Activated T-cell treated with anti-CD3 and anti-CD28 coated beads, Interleukin-2, amount 50 U/mL, for 72 hours (primary cell): ENCODE measurements around the gene PROCR. TPM values are rescaled to one million over a fixed set of nuclear protein-coding genes. Genes with fewer than 3 reads are reported as not detected.
"Not testable (repeated sequence)": the region's sequence is repeated elsewhere in the genome, so short reads cannot be mapped to it uniquely, and the experiment has no call there.

Experiments
- ATAC-seq, 2 donors: fragments of 150-1000 bp; cut with Tn5 transposase; replicated peaks in 1 of 2; 2 replicates each; pipeline ENCODE4 v1.10.0; 2021; ENCODE audit warnings: moderate library complexity in 2 of 2, mild to moderate bottlenecking in 1 of 2
- DNase-seq, 2 donors: peaks; one replicate each; pipeline ENCODE4 v3.0.0; 2021 to 2022; ENCODE audit warnings: mixed read lengths in 1 of 2
- H3K27ac Mint-ChIP-seq: one replicate; pipeline ENCODE4 v1.8.0; 2022; ENCODE audit warnings: mild to moderate bottlenecking, moderate library complexity, mixed read lengths
- H3K27me3 Mint-ChIP-seq: one replicate; pipeline ENCODE4 v1.8.0; 2022; ENCODE audit warnings: low read depth, mixed read lengths
- H3K36me3 Mint-ChIP-seq, 2 donors: one replicate each; pipeline ENCODE4 v1.8.0; 2022; ENCODE audit warnings: mixed read lengths in 2 of 2, mild to moderate bottlenecking in 1 of 2; ENCODE audit not compliant: insufficient read depth in 2 of 2
- H3K4me1 Mint-ChIP-seq: one replicate; pipeline ENCODE4 v1.8.0; 2022; ENCODE audit warnings: low read depth, mixed read lengths
- H3K4me3 Mint-ChIP-seq, 2 donors: one replicate each; pipeline ENCODE4 v1.8.0; 2022; ENCODE audit warnings: mild to moderate bottlenecking in 2 of 2, mixed read lengths in 2 of 2, moderate library complexity in 2 of 2
- H3K9me3 Mint-ChIP-seq, 2 donors: one replicate each; pipeline ENCODE4 v1.8.0; 2022; ENCODE audit warnings: mixed read lengths in 2 of 2
- total RNA-seq, 2 donors: library from RNA; stranded (reverse); gene quantifications; one replicate each; pipeline ENCODE4 v1.2.3, GENCODE V29; 2022

PROCR gene
- total RNA-seq, 2 donors from 2014 or later = 1.1 to 1.7 TPM

- H3K9me3 Mint-ChIP-seq = no peaks in the 10 kb centered on the region
- H3K4me3 Mint-ChIP-seq = peak within 1 kb of the TSS; percentile 90 to 96
- DNase-seq (peak; percentile 94 to 95), ATAC-seq (peak; percentile 94 to 96)
- peak within 1 kb of the TSS; percentile 93 for H3K27ac Mint-ChIP-seq
- peaks cover 3 to 4% of the 10 kb centered on the region in 2 donors for H3K36me3 Mint-ChIP-seq
- peaks cover 30% of the 10 kb centered on the region for H3K4me1 Mint-ChIP-seq
- H3K27me3 Mint-ChIP-seq = no peaks in the 10 kb centered on the region
Measured at GRCh38 chr20:35146920-35147574, 24.8 kb upstream of the PROCR start, which contains the start of gene EDEM2. EDEM2 (minus strand) TSS chr20:35147336; CDS start chr20:35147258, 78 bp downstream.

GRCh38 chr20:35147575-35148071, 24.2 kb upstream of the PROCR start:
- H3K4me1 Mint-ChIP-seq = peaks cover 30% of the 10 kb centered on the region
- not testable (repeated sequence) for H3K9me3 Mint-ChIP-seq, H3K27me3 Mint-ChIP-seq, H3K36me3 Mint-ChIP-seq
- ATAC-seq (peak; percentile 13 to 30), DNase-seq (peak in 1 of 2 donors; percentile 32)
- peak overlapping the region; percentile 93 for H3K27ac Mint-ChIP-seq
- H3K4me3 Mint-ChIP-seq = peak overlapping the region; percentile 90 to 96

GRCh38 chr20:35150846-35151579, 20.9 kb upstream of the PROCR start:
- DNase-seq (no peak), ATAC-seq (no peak)
- no peaks in the 10 kb centered on the region for H3K27me3 Mint-ChIP-seq
- H3K36me3 Mint-ChIP-seq = peaks cover 3 to 4% of the 10 kb centered on the region in 2 donors
- H3K4me1 Mint-ChIP-seq = peaks cover 16% of the 10 kb centered on the region
- H3K27ac Mint-ChIP-seq = no peak overlapping the region
- H3K4me3 Mint-ChIP-seq = no peak overlapping the region
- H3K9me3 Mint-ChIP-seq = no peaks in the 10 kb centered on the region

- Mint-ChIP-seq H3K4me3 (no peak overlapping the region), H3K27ac (no peak overlapping the region)
Measured at GRCh38 chr20:35151736-35152135, 20.1 kb upstream of the PROCR start.

GRCh38 chr20:35155936-35156335, 15.9 kb upstream of the PROCR start:
- no peak for ATAC-seq
- Mint-ChIP-seq H3K27ac (no peak overlapping the region), H3K36me3 (no peaks in the 10 kb centered on the region)

More at GRCh38 chr20:35151736-35152135, 20.1 kb upstream of the PROCR start:
- DNase-seq = no peak
- H3K36me3 Mint-ChIP-seq = peaks cover 1 to 2% of the 10 kb centered on the region in 2 donors
- H3K27me3 Mint-ChIP-seq = no peaks in the 10 kb centered on the region
- ATAC-seq = no peak
- H3K9me3 Mint-ChIP-seq = no peaks in the 10 kb centered on the region
- H3K4me1 Mint-ChIP-seq = peaks cover 12% of the 10 kb centered on the region

GRCh38 chr20:35156978-35157377, 14.9 kb upstream of the PROCR start:
- Mint-ChIP-seq H3K36me3 (no peaks in the 10 kb centered on the region), H3K9me3 (no peaks in the 10 kb centered on the region), H3K4me3 (no peak overlapping the region), H3K4me1 (peaks cover 7% of the 10 kb centered on the region), H3K27ac (no peak overlapping the region), H3K27me3 (no peaks in the 10 kb centered on the region)
- ATAC-seq = no peak
- DNase-seq = no peak

More at GRCh38 chr20:35155936-35156335, 15.9 kb upstream of the PROCR start:
- Mint-ChIP-seq H3K4me1 (peaks cover 6% of the 10 kb centered on the region), H3K27me3 (no peaks in the 10 kb centered on the region), H3K9me3 (no peaks in the 10 kb centered on the region), H3K4me3 (no peak overlapping the region)
- DNase-seq = no peak

- H3K4me3 Mint-ChIP-seq, H3K4me1 Mint-ChIP-seq: not testable (repeated sequence)
Measured at GRCh38 chr20:35160341-35160740, 11.5 kb upstream of the PROCR start.

GRCh38 chr20:35164531-35164930, 7.3 kb upstream of the PROCR start:
- not testable (repeated sequence) for H3K9me3 Mint-ChIP-seq, H3K36me3 Mint-ChIP-seq, DNase-seq, H3K27ac Mint-ChIP-seq, H3K4me1 Mint-ChIP-seq, H3K4me3 Mint-ChIP-seq, H3K27me3 Mint-ChIP-seq, ATAC-seq

More at GRCh38 chr20:35160341-35160740, 11.5 kb upstream of the PROCR start:
- H3K9me3 Mint-ChIP-seq, H3K27ac Mint-ChIP-seq, DNase-seq, H3K27me3 Mint-ChIP-seq, ATAC-seq, H3K36me3 Mint-ChIP-seq: not testable (repeated sequence)

- no peak overlapping the region for H3K27ac Mint-ChIP-seq
- peaks cover 5% of the 10 kb centered on the region for H3K4me1 Mint-ChIP-seq
- H3K4me3 Mint-ChIP-seq = no peak overlapping the region
- DNase-seq (no peak), ATAC-seq (no peak)
- H3K27me3 Mint-ChIP-seq = no peaks in the 10 kb centered on the region
- H3K9me3 Mint-ChIP-seq = peaks cover 0 to 4% of the 10 kb centered on the region in 2 donors
- H3K36me3 Mint-ChIP-seq = no peaks in the 10 kb centered on the region
Measured at GRCh38 chr20:35165221-35166185, 6.4 kb upstream of the PROCR start.

- Mint-ChIP-seq H3K4me1 (peaks cover 3% of the 10 kb centered on the region), H3K4me3 (no peak overlapping the region), H3K27me3 (no peaks in the 10 kb centered on the region), H3K27ac (no peak overlapping the region), H3K9me3 (peaks cover 0 to 4% of the 10 kb centered on the region in 2 donors), H3K36me3 (no peaks in the 10 kb centered on the region)
- no peak for ATAC-seq
- DNase-seq = no peak
Measured at GRCh38 chr20:35166242-35166830, 5.5 kb upstream of the PROCR start.

GRCh38 chr20:35167787-35168186, 4.1 kb upstream of the PROCR start:
- H3K4me3 Mint-ChIP-seq = no peak overlapping the region
- no peak overlapping the region for H3K27ac Mint-ChIP-seq
- H3K27me3 Mint-ChIP-seq = no peaks in the 10 kb centered on the region
- H3K4me1 Mint-ChIP-seq = peaks cover 17% of the 10 kb centered on the region
- H3K36me3 Mint-ChIP-seq = no peaks in the 10 kb centered on the region
- peaks cover 0 to 4% of the 10 kb centered on the region in 2 donors for H3K9me3 Mint-ChIP-seq
- DNase-seq (no peak), ATAC-seq (no peak)

GRCh38 chr20:35168701-35169409, 3.0 kb upstream of the PROCR start:
- H3K4me3 Mint-ChIP-seq, ATAC-seq, DNase-seq, H3K36me3 Mint-ChIP-seq, H3K9me3 Mint-ChIP-seq, H3K27me3 Mint-ChIP-seq, H3K27ac Mint-ChIP-seq: not testable (repeated sequence)
- peaks cover 17% of the 10 kb centered on the region for H3K4me1 Mint-ChIP-seq
